Central memory CD4-positive, alpha-beta T cell (primary cell): ENCODE data around the gene LRRC7.
"Not testable (repeated sequence)": the region's sequence is repeated elsewhere in the genome, so short reads cannot be mapped to it uniquely, and the experiment has no call there.

ENCODE experiments used
- DNase-seq: peaks from one replicate; pipeline ENCODE4 v3.0.0; 2022

LRRC7 gene

GRCh38 chr1:69987881-69988280, 420.2 kb downstream of the LRRC7 start:
- DNase-seq: no peak

- DNase-seq: no peak
Measured at GRCh38 chr1:69991644-69992043, 423.9 kb downstream of the LRRC7 start.

- DNase-seq: no peak
Measured at GRCh38 chr1:69992594-69992993, 424.9 kb downstream of the LRRC7 start.

- DNase-seq: no peak
Measured at GRCh38 chr1:69993810-69994209, 426.1 kb downstream of the LRRC7 start.

- DNase-seq: no peak
Measured at GRCh38 chr1:69994241-69994640, 426.5 kb downstream of the LRRC7 start.

GRCh38 chr1:69998847-69999246, 431.1 kb downstream of the LRRC7 start:
- no peak for DNase-seq

- DNase-seq: no peak
Measured at GRCh38 chr1:70003211-70003908, 435.6 kb downstream of the LRRC7 start.

GRCh38 chr1:70005386-70006034, 437.8 kb downstream of the LRRC7 start:
- no peak for DNase-seq

- DNase-seq: no peak
Measured at GRCh38 chr1:70008660-70009059, 440.9 kb downstream of the LRRC7 start.

GRCh38 chr1:70017770-70018169, 450.0 kb downstream of the LRRC7 start:
- DNase-seq: no peak

- DNase-seq: no peak
Measured at GRCh38 chr1:70024272-70024671, 456.6 kb downstream of the LRRC7 start.

- DNase-seq: no peak
Measured at GRCh38 chr1:70025052-70025451, 457.3 kb downstream of the LRRC7 start.

- no peak for DNase-seq
Measured at GRCh38 chr1:70025846-70026245, 458.1 kb downstream of the LRRC7 start.

- no peak for DNase-seq
Measured at GRCh38 chr1:70033266-70033873, 465.6 kb downstream of the LRRC7 start.

- no peak for DNase-seq
Measured at GRCh38 chr1:70033936-70034335, 466.2 kb downstream of the LRRC7 start.

- no peak for DNase-seq
Measured at GRCh38 chr1:70034403-70034802, 466.7 kb downstream of the LRRC7 start.

- DNase-seq: no peak
Measured at GRCh38 chr1:70038025-70038424, 470.3 kb downstream of the LRRC7 start.

- DNase-seq: no peak
Measured at GRCh38 chr1:70039485-70039884, 471.8 kb downstream of the LRRC7 start.

GRCh38 chr1:70041317-70042045, 473.8 kb downstream of the LRRC7 start:
- DNase-seq: no peak

- DNase-seq: no peak
Measured at GRCh38 chr1:70042090-70042731, 474.5 kb downstream of the LRRC7 start.

- no peak for DNase-seq
Measured at GRCh38 chr1:70043804-70044203, 476.1 kb downstream of the LRRC7 start.

GRCh38 chr1:70044832-70045231, 477.1 kb downstream of the LRRC7 start:
- no peak for DNase-seq

GRCh38 chr1:70045581-70045980, 477.9 kb downstream of the LRRC7 start:
- not testable (repeated sequence) for DNase-seq
